Inflammatory macrophage (primary cell): Measurements from ENCODE around the gene GTF2F2.

Source experiments
- DNase-seq, 2 donors: peaks; one replicate each; pipeline ENCODE4 v3.0.0-alpha.2; 2020 to 2022
- total RNA-seq, 18 experiments: gene quantifications; one replicate each; lab custom pipeline; 2026; ENCODE audit warnings: mixed read lengths in 6 of 18, inconsistent platforms in 2 of 18; lab: John Stamatoyannopoulos, UW

GTF2F2 gene, protein sequence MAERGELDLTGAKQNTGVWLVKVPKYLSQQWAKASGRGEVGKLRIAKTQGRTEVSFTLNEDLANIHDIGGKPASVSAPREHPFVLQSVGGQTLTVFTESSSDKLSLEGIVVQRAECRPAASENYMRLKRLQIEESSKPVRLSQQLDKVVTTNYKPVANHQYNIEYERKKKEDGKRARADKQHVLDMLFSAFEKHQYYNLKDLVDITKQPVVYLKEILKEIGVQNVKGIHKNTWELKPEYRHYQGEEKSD
- 14.8 to 45.2 (median 34.5) reads per million in 18 experiments for total RNA-seq

DNA sequence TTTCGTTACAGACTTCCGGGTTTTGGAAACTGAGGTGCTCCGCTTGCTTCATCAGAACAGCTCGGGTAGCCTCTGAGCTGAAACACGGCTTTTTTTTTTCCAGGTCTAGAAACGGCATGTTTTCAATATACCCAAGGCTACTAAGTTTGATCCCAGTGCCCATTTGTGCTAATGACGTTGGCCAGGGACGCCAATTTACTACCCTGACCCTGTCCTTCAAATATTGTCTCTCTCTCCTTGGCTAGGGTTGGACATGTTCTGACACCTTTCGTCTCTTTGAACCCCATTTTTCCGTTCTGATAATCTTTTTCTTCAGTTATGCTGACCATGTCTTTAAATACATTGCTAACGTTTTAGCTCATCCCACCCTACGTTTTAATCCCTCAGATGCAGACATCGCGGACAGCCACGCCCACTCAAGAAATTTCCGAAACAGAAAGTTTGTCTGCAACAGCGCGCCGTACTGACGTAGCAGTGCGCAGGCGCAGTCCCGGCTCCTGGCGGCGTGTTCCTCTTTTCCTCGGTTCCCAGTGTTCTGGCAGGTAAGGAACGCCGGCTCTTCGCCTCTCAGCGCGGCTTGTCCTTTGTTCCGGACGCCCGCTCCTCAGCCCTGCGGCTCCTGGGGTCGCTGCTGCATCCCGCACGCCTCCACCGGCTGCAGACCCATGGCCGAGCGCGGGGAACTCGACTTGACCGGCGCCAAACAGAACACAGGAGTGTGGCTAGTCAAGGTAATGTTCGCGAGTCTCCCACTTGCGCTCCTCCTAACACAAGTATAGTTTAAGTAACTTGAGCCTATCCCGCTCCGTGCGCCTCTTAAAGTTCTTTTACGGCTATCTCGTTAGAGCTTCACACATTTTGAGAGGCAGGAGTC, at the start of gene GTF2F2:
GTF2F2 (plus strand) TSS at position 520 of the 874 bp plus-strand sequence; CDS start at position 666, 146 bp downstream.
- DNase-seq = peak; percentile 91 to 93

- DNase-seq = no peak
These were observed 46.5 kb upstream of the GTF2F2 start for GRCh38 chr13:45073809-45074208.

DNA sequence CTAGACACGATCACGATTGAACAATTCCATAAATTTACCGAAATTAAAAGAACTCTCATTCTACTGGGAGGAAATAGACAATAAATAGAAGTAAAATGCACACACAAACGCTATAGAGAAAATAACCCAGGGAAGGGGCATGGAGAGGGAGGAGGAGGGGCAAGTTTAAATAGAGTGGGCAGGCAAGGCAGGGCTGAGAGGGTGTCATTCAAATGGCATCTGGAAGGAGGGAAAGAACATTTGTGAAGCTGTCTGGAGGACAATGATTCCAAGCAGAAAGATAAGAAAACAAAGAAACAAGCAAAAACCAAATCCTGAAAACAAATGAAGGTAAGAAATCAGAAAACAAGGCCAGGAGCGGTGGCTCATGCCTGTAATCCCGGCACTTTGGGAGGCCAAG, 45.6 kb upstream of the GTF2F2 start:
- no peak for DNase-seq

GRCh38 chr13:45078003-45078402, 42.3 kb upstream of the GTF2F2 start:
- DNase-seq = no peak

GRCh38 chr13:45082964-45083363, 37.3 kb upstream of the GTF2F2 start:
- no peak for DNase-seq

DNA sequence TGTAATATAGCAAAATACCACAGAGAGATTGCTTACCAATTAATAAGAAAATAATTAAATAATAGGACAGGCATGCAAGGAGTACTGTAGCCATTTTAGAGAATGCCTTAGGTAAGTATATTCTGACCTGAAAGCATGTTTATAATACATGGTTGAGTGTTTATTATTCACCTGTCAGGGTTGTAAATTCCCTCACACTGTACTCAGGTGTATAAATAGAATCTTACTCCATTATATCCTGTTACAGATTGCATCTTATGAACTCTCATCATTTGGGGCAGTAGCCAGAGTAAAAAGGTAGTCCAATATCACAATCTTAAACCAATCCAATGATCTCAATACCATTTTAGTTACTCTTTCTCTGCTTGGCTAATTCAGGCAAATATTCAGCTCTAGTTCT, 35.8 kb upstream of the GTF2F2 start:
- DNase-seq = no peak

- DNase-seq = no peak
These were observed 33.8 kb upstream of the GTF2F2 start for GRCh38 chr13:45086484-45086883.

- DNase-seq = no peak
These were observed 27.6 kb upstream of the GTF2F2 start for GRCh38 chr13:45092663-45093062.

- DNase-seq = no peak
These were observed 19.6 kb upstream of the GTF2F2 start for GRCh38 chr13:45100573-45101262.

GRCh38 chr13:45101327-45102018, 18.8 kb upstream of the GTF2F2 start:
- no peak for DNase-seq

- DNase-seq = no peak
These were observed 18.2 kb upstream of the GTF2F2 start for GRCh38 chr13:45102136-45102507.

DNA sequence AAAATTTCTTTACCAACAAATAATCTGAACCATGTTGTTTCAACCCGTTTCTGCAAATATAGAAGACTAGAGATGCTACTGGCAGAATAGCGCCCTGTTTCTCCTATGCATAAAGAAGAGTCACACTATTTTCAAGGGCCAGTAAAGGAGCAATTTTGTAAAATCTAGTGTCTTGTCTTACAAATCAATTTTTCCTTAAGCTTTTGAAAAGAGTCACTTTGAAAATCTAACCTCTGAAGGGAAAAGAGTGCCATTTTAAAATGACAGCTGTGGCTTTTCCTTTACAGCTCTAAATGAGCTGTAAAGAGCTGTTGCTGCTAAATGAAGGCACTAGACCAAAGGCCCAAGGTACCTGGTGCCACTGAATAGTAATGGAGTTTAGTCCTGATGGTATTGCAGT, 16.9 kb upstream of the GTF2F2 start:
- DNase-seq = no peak

- no peak for DNase-seq
These were observed 16.0 kb upstream of the GTF2F2 start for GRCh38 chr13:45104261-45104660.

- DNase-seq = no peak
These were observed 14.4 kb upstream of the GTF2F2 start for GRCh38 chr13:45105895-45106294.

DNA sequence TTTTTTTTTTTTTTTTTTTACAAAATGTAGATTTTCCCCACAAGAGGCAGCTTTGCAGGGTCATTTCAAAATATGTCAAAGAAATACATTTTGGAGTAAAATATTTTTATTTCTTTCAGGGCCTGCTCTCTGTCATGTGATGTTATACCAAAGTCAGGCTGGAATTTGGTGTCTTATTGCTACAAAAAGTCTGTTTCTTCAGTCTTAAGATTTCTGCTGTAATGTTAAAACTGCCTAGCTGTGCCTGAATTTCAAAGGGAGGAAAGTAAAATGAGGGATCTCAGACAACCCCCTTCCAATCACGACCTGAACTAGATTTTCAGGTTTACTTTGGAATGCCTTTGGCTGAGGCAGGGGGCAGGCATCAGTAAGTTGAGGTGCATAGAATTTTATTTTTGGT, 12.8 kb upstream of the GTF2F2 start:
- no peak for DNase-seq

DNA sequence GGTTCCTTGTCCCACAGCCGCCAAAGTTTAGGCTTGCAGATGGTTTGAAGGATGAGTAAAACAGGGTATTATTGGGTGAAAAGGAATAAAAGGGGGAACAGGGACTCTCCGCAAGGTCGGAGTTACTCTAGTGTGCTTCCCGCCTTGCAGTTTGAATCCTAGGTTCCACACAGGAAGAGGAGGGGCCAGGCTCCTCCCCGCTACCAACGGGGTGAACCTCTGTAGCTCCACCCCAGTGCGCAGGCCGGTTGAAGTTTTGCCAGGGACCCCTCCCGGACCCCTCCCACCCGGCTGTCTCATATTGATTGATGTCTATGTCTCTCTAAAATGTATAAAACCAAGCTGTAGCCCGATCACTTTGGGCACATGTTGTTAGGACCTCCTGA, 11.6 kb upstream of the GTF2F2 start:
- no peak for DNase-seq

DNA sequence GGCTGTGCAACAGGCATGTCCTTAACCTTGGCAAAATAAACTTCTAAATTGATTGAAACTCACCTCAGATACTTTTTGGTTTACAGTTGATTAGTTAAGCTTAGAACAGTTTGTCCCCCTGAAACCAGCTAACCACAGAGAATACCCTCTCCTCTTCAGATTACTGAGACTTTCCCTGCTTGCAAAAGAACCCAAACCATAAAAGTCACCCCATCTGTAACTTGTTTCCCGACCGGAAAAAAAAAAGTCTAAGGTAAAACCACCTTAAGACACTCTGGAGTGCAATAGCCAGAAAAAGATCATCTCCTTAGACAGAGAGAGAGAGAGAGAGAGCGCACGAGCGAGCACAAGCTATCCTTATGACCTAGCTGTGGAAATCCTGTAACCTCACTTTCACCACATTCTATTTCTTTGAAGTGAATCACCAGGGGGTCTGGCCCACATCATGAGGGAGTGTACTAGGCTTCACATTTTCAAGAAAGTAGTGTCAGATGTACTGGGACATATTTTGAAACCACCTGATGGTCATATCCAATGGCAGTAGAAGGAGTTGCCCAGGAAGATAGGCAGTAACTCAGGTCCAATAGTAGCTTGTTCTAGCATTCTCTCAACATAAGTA, 11.1 kb upstream of the GTF2F2 start:
- DNase-seq = no peak

DNA sequence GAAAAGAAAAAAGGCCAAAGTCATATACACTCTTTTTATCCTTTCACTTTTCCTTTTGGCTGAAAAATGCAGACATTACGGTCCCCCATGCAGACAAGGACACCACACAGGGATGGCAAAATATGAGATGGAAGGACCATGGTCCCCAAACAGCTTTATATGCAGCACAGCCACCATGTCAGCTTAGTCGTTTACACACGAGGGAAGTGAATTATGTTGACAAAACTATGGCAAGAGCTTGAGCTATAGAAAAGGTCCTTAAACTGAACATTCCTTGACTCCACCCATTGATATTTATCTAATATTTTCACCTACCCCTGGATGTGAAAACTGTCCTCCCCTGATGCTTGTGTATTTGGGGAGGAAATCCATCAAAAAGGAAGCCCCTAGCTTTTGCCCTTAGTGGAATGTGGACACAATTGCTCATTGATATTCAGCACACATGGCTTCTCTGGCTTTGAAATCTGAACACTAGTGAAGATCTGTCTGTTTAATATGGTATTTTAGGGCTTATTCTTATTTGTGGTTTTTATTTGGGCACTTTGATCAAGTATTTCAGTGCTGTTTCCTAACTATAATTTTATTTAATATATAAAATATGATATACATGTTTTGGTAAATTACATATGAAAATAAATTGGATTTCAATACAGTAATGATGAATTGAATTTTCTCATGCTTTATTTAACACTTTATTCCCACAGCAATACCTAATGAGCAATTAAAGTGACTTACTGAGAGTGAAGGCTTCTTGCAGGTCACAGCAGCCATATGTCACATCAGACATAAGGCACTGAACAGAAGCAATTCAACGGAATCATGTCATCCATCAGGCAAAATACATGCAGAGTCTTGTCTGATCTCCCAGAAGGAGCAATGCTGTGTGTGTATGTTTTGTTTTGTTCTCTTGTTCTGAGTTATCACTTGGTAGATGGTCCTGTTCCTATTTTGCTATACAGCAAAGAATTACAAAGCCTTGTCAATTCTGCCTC, 6.8 kb upstream of the GTF2F2 start:
- no peak for DNase-seq

DNA sequence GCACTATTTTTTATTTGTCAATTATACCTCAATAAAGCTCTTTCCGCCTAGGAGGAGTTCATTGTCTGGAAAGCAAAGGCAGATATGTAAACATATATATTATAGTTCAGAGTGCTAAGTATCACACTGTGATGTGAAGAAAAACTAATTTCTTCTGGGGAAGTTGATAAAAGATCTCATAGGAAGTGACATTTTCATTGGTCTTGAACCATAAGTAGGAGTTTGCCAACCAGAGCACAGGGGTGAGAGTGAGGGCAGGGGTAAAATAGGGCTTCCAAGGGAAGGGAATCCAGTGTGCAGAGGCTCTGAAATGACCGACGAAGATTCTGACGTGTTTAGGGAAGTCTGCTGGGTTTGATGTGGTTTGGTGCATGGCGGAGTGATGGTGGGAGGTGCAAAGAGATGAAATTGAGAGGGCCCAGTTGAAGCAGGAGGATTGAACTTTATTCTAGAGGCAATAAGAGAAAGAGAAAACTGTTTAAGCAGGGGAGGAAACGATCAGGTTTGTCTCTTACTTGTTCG, 780 bp upstream of the GTF2F2 start:
- peak; percentile 46 to 51 for DNase-seq

DNA sequence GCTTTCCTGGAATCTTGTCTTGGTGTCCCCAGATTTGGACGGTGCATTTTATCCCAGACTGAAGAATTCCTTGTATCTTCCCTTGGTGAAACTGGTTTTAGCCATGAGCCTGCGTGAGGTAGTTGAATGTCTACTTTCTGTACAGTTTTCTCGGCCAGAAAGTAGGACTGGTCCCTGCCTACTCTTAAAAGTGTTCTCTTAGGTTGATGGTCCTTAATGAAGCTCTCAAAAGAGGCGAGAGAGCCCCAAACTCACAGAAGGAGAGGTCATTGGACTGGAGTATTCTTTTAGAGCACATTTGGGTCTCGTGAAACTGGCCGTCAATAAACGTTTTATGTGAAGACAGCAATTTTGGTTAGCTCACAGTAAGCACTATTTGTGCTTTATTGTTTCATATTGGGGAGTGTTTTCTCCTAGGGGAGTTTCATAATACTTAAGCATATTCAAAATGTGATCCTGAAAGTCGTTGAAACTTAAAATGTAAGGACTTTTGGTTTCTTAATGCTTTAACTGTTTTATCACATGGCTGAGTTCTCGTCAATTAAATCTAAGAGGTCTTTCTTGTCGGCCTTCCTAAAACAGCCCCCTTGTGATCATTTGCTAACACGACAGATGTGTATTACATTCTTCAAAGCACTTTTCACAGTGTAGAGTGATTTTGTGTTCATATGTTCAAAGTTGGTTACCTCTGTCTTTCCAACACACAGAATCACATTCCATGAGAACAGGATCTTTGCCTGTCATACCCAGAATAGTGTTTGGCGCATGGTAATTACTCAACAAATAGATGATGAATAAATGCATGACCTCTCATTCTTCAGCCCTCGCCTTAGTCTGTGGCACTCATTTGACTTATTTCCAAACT, 889 bp downstream of the GTF2F2 start:
- peak; percentile 24 to 30 for DNase-seq
